Measurements from ENCODE around the gene RPP25.
"Not testable (repeated sequence)": the region's sequence is repeated elsewhere in the genome, so short reads cannot be mapped to it uniquely, and the experiment has no call there.

The RPP25 gene

GRCh38 chr15:74962671-74963070 lies 6.1 kb upstream of the RPP25 start:
- DNase-seq (ENCODE audit: low spot score), result no peak

- DNase-seq (ENCODE audit: low spot score), result no peak
Observed at GRCh38 chr15:74962219-74962618, 5.6 kb upstream of the RPP25 start.

GRCh38 chr15:74961616-74962015 lies 5.0 kb upstream of the RPP25 start:
- DNase-seq (ENCODE audit: low spot score), result no peak

GRCh38 chr15:74960995-74961588 lies 4.5 kb upstream of the RPP25 start:
- DNase-seq (ENCODE audit: low spot score), result no peak

GRCh38 chr15:74960286-74960685 lies 3.7 kb upstream of the RPP25 start:
- no peak for DNase-seq (ENCODE audit: low spot score)

GRCh38 chr15:74959586-74959939 lies 3.0 kb upstream of the RPP25 start:
- DNase-seq (ENCODE audit: low spot score), result no peak

- no peak for DNase-seq (ENCODE audit: low spot score)
Observed at GRCh38 chr15:74958908-74959585, 2.5 kb upstream of the RPP25 start.

- DNase-seq (ENCODE audit: low spot score), result peak; percentile 89
Observed at GRCh38 chr15:74958320-74958907, 1.8 kb upstream of the RPP25 start.

GRCh38 chr15:74957476-74958035 lies 984 bp upstream of the RPP25 start:
- no peak for DNase-seq (ENCODE audit: low spot score)

GRCh38 chr15:74955796-74956647 lies 550 bp downstream of the RPP25 start:
- no peak for DNase-seq (ENCODE audit: low spot score)

GRCh38 chr15:74955017-74955416 lies 1.6 kb downstream of the RPP25 start:
- DNase-seq (ENCODE audit: low spot score), result no peak

GRCh38 chr15:74954515-74954914 lies 2.1 kb downstream of the RPP25 start:
- no peak for DNase-seq (ENCODE audit: low spot score)

GRCh38 chr15:74951006-74951405 lies 5.6 kb downstream of the RPP25 start:
- DNase-seq (ENCODE audit: low spot score), result no peak

- peak; percentile 79 for DNase-seq (ENCODE audit: low spot score)
Observed at GRCh38 chr15:74950078-74950908, 6.3 kb downstream of the RPP25 start.

GRCh38 chr15:74937590-74938371 lies 18.8 kb downstream of the RPP25 start, which contains the start of gene COX5A:
COX5A (minus strand) TSS chr15:74938073; CDS start chr15:74938014, 59 bp downstream.
- DNase-seq (ENCODE audit: low spot score), result peak; percentile 79

GRCh38 chr15:74937272-74937589 lies 19.3 kb downstream of the RPP25 start:
- no peak for DNase-seq (ENCODE audit: low spot score)

GRCh38 chr15:74935193-74935592 lies 21.4 kb downstream of the RPP25 start:
- DNase-seq (ENCODE audit: low spot score), result not testable (repeated sequence)

- DNase-seq (ENCODE audit: low spot score), result no peak
Observed at GRCh38 chr15:74933573-74933972, 23.0 kb downstream of the RPP25 start.

GRCh38 chr15:74928771-74929198 lies 27.8 kb downstream of the RPP25 start:
- peak; percentile 53 for DNase-seq (ENCODE audit: low spot score)

GRCh38 chr15:74924525-74924924 lies 32.0 kb downstream of the RPP25 start:
- no peak for DNase-seq (ENCODE audit: low spot score)

- no peak for DNase-seq (ENCODE audit: low spot score)
Observed at GRCh38 chr15:74920456-74920855, 36.1 kb downstream of the RPP25 start.
